Measurements from ENCODE around the gene MSI2.
"Not testable (repeated sequence)": the region's sequence is repeated elsewhere in the genome, so short reads cannot be mapped to it uniquely, and the experiment has no call there.

MSI2 gene

GRCh38 chr17:57255776-57256681 is at the start of gene MSI2:
Gene MSI2, plus strand, starts transcription at chr17:57256523. Its CDS starts 220 bp downstream, at chr17:57256743.
- peak; percentile 94 for DNase-seq

- DNase-seq: no peak
Measured at GRCh38 chr17:57206928-57207327, 49.4 kb upstream of the MSI2 start.

GRCh38 chr17:57207396-57207795 is 48.9 kb upstream of the MSI2 start:
- DNase-seq: no peak

GRCh38 chr17:57210224-57210553 is 46.1 kb upstream of the MSI2 start:
- no peak for DNase-seq

- DNase-seq: no peak
Measured at GRCh38 chr17:57210972-57211411, 45.3 kb upstream of the MSI2 start.

- no peak for DNase-seq
Measured at GRCh38 chr17:57211543-57211942, 44.8 kb upstream of the MSI2 start.

- no peak for DNase-seq
Measured at GRCh38 chr17:57213180-57213825, 43.0 kb upstream of the MSI2 start.

GRCh38 chr17:57215317-57215716 is 41.0 kb upstream of the MSI2 start:
- DNase-seq: no peak

GRCh38 chr17:57221366-57222350 is 34.7 kb upstream of the MSI2 start:
- no peak for DNase-seq

GRCh38 chr17:57222422-57222821 is 33.9 kb upstream of the MSI2 start:
- not testable (repeated sequence) for DNase-seq

- no peak for DNase-seq
Measured at GRCh38 chr17:57225127-57225526, 31.2 kb upstream of the MSI2 start.

GRCh38 chr17:57226793-57227192 is 29.5 kb upstream of the MSI2 start:
- DNase-seq: no peak

- DNase-seq: no peak
Measured at GRCh38 chr17:57228911-57229310, 27.4 kb upstream of the MSI2 start.

- DNase-seq: no peak
Measured at GRCh38 chr17:57234061-57234738, 22.1 kb upstream of the MSI2 start.

- DNase-seq: no peak
Measured at GRCh38 chr17:57234739-57235092, 21.6 kb upstream of the MSI2 start.

GRCh38 chr17:57235124-57235523 is 21.2 kb upstream of the MSI2 start:
- DNase-seq: no peak

GRCh38 chr17:57236686-57237299 is 19.5 kb upstream of the MSI2 start:
- no peak for DNase-seq

- DNase-seq: no peak
Measured at GRCh38 chr17:57240648-57241047, 15.7 kb upstream of the MSI2 start.

- no peak for DNase-seq
Measured at GRCh38 chr17:57242148-57242547, 14.2 kb upstream of the MSI2 start.

- peak; percentile 71 for DNase-seq
Measured at GRCh38 chr17:57243171-57243622, 13.1 kb upstream of the MSI2 start.

GRCh38 chr17:57245786-57246185 is 10.5 kb upstream of the MSI2 start:
- DNase-seq: no peak

- no peak for DNase-seq
Measured at GRCh38 chr17:57246257-57246656, 10.1 kb upstream of the MSI2 start.

Measured in CD4-positive, alpha-beta T cell treated with Interleukin-15 for 1 hour (primary cell).